ACC112 (cell line): ENCODE measurements around the gene GSTO1.
"Not testable (repeated sequence)": the region's sequence is repeated elsewhere in the genome, so short reads cannot be mapped to it uniquely, and the experiment has no call there.

ENCODE experiments used
- H2AFZ ChIP-seq: fragments of 200-600 bp; sonication (generic); one replicate; pipeline ENCODE4 v1.6.0; 2017; ENCODE audit warnings: antibody characterized with exemption, low read length; ENCODE audit not compliant: unreplicated experiment
- H3K27ac ChIP-seq: fragments of 200-600 bp; sonication (generic); 2 replicates; pipeline ENCODE4 v1.5.1; 2014; ENCODE audit warnings: low read depth, mild to moderate bottlenecking, antibody characterized with exemption, low read length, moderate library complexity
- H3K27me3 ChIP-seq: fragments of 200-600 bp; sonication (generic); 2 replicates; pipeline ENCODE4 v1.6.1; 2014; ENCODE audit warnings: mild to moderate bottlenecking, antibody characterized with exemption, low read length, moderate library complexity, mixed read lengths; ENCODE audit not compliant: insufficient read depth
- H3K36me3 ChIP-seq: fragments of 200-600 bp; sonication (generic); 2 replicates; pipeline ENCODE4 v1.6.1; 2016; ENCODE audit warnings: mild to moderate bottlenecking, antibody characterized with exemption, low read length, moderate library complexity, mixed read lengths; ENCODE audit not compliant: insufficient read depth
- H3K4me1 ChIP-seq: fragments of 200-600 bp; sonication (generic); one replicate; pipeline ENCODE4 v1.6.1; 2016; ENCODE audit warnings: low read length, mixed read lengths; ENCODE audit not compliant: insufficient read depth, unreplicated experiment, control insufficient read depth
- H3K4me3 ChIP-seq: fragments of 200-600 bp; sonication (generic); 2 replicates; pipeline ENCODE4 v1.5.1; 2014; ENCODE audit warnings: mild to moderate bottlenecking, low read depth, low read length
- H3K79me2 ChIP-seq: fragments of 200-600 bp; sonication (generic); one replicate; pipeline ENCODE4 v1.6.0; 2016; ENCODE audit warnings: low read length; ENCODE audit not compliant: control insufficient read depth, unreplicated experiment, insufficient read depth

The GSTO1 gene

DNA sequence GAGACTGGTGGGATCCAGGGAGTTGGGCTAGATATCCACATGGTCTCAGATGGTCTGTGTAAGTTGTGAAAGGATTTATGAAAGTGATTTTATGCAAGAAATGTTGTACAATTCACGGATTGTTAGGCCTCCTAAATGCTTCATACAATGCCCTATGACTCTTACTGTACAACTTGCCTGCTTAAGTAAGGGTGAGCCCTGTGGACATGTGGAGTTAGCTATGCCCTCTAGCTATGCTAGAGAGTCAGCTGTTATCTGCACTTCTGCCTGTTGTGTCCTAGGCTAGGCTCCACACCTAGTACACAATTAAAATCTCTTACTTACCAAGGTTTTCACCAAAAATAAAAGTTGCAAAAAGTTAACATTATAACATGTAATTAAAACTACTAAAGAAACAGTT lies 20.9 kb upstream of the GSTO1 start:
- no peak overlapping the region for H2AFZ ChIP-seq
- H3K27ac ChIP-seq: no peak overlapping the region
- H3K36me3 ChIP-seq: no peaks in the 10 kb centered on the region
- H3K79me2 ChIP-seq: no peaks in the 10 kb centered on the region
- no peak overlapping the region; the same call in 1 of the 2 replicates for H3K4me3 ChIP-seq
- no peaks in the 10 kb centered on the region for H3K4me1 ChIP-seq
- H3K27me3 ChIP-seq: no peaks in the 10 kb centered on the region

DNA sequence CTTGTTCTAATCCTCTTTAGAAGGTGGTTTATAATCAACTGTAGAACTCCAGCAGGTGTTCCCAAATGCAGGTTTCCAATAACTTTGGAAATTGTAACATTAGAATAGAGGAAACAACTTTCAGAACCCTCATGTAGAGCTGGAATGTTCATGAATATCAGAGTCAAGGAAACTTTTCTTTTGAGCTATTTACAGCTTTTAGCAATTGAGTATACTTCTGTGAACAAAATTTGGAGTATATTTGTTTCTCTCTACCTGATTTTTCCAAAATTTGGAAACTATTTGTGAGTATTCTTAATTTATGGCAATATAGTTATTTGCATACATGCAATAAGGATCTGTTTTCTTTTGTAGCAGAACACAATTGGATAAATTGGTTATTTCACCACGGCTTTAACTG lies 19.8 kb upstream of the GSTO1 start:
- Histone ChIP-seq H2AFZ (no peak overlapping the region), H3K4me3 (no peak overlapping the region), H3K4me1 (no peaks in the 10 kb centered on the region), H3K79me2 (no peaks in the 10 kb centered on the region), H3K27me3 (no peaks in the 10 kb centered on the region), H3K27ac (no peak overlapping the region), H3K36me3 (no peaks in the 10 kb centered on the region)

DNA sequence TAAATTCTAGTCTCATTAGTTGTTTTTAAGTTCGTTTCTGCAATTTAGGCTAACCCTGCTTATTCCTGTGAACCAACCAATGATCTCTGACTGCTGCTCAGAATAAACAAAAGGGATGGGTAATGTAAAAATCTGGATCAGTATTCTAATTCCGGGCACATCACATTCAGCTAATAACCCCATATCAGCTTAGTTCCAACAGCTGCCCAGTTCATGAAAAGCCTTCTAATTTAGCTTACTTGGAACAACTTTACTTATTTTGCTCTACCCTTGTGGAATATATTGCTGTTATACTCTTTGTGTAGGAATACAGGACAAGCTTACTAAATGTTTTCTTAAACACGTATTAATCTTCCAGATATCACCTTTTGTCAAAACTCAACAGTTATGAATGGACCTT lies 18.9 kb upstream of the GSTO1 start:
- Histone ChIP-seq H3K27ac (no peak overlapping the region), H3K36me3 (no peaks in the 10 kb centered on the region), H3K79me2 (no peaks in the 10 kb centered on the region), H3K27me3 (no peaks in the 10 kb centered on the region), H3K4me1 (no peaks in the 10 kb centered on the region), H3K4me3 (no peak overlapping the region), H2AFZ (no peak overlapping the region)

DNA sequence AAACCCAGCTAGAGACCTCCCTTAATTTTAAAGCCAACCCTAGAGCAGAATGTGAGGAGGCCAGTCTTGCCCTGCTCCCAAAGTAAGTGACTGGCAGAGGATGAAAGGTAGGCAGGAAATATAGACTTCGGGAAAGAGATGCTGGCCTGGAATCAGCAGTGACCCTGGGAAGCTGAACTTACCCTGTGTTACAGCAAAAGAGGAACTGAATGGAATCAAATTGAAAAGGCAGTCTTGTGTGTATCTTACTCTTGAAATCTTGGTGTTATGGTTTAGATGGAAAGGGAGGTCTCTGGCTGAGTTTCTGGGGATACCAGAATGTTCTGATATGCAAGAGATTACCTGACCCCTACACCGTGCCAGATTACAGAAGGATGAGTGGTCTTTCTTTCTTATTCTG lies 14.6 kb upstream of the GSTO1 start:
- Histone ChIP-seq H2AFZ (no peak overlapping the region), H3K27ac (no peak overlapping the region), H3K79me2 (no peaks in the 10 kb centered on the region), H3K4me1 (no peaks in the 10 kb centered on the region), H3K4me3 (no peak overlapping the region), H3K36me3 (no peaks in the 10 kb centered on the region), H3K27me3 (no peaks in the 10 kb centered on the region)

DNA sequence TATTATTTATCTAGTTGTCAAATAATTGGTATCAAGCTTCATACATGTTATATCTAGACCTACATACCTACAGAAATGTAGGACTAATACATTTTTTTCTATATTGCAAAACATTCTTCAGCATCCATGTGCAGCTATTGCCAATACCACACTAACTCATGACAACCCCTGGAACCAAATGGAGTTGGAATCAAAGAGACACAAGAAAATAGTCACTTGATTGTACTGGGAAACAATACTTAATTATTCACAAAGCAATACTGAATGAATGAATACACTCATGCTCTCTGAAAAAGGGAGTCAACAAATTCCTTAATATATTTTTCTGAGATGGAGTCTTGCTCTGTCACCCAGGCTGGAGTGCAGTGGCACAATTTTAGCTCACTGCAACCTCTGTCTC lies 12.1 kb upstream of the GSTO1 start:
- Histone ChIP-seq H3K27ac (no peak overlapping the region), H3K4me3 (no peak overlapping the region), H2AFZ (no peak overlapping the region), H3K79me2 (no peaks in the 10 kb centered on the region), H3K36me3 (no peaks in the 10 kb centered on the region), H3K4me1 (no peaks in the 10 kb centered on the region), H3K27me3 (no peaks in the 10 kb centered on the region)

GRCh38 chr10:104243009-104243408 lies 11.7 kb upstream of the GSTO1 start:
- not testable (repeated sequence) for H2AFZ ChIP-seq, H3K4me3 ChIP-seq, H3K79me2 ChIP-seq, H3K27me3 ChIP-seq, H3K4me1 ChIP-seq, H3K36me3 ChIP-seq, H3K27ac ChIP-seq

DNA sequence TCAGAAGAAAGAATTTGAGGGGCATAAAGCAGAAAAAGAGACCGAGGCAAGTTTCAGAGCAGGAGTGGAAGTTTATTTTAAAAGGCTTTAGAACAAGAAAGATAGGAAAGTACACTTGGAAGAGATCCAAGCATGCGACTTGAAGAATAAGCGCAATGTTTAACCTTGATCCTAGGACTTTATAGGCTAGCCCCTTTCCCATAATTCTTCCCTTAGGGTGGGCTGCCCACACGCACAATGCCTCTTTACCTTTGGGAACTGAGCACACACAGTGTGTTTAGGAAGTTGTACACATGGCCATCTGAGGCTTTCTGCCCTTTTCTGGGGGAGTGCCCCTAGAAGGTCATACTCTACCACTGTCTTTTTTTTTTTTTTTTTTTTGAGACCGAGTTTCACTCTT lies 11.2 kb upstream of the GSTO1 start:
- Histone ChIP-seq H3K79me2 (no peaks in the 10 kb centered on the region), H3K4me1 (no peaks in the 10 kb centered on the region), H3K27ac (no peak overlapping the region), H3K4me3 (no peak overlapping the region), H3K27me3 (no peaks in the 10 kb centered on the region), H2AFZ (no peak overlapping the region), H3K36me3 (no peaks in the 10 kb centered on the region)

GRCh38 chr10:104245066-104245632 lies 9.5 kb upstream of the GSTO1 start:
- Histone ChIP-seq H3K79me2 (no peaks in the 10 kb centered on the region), H3K27me3 (no peaks in the 10 kb centered on the region), H3K27ac (no peak overlapping the region), H3K4me1 (no peaks in the 10 kb centered on the region), H2AFZ (no peak overlapping the region), H3K4me3 (no peak overlapping the region), H3K36me3 (no peaks in the 10 kb centered on the region)

GRCh38 chr10:104246976-104247375 lies 7.7 kb upstream of the GSTO1 start:
- no peaks in the 10 kb centered on the region for H3K79me2 ChIP-seq
- no peak overlapping the region for H2AFZ ChIP-seq

DNA sequence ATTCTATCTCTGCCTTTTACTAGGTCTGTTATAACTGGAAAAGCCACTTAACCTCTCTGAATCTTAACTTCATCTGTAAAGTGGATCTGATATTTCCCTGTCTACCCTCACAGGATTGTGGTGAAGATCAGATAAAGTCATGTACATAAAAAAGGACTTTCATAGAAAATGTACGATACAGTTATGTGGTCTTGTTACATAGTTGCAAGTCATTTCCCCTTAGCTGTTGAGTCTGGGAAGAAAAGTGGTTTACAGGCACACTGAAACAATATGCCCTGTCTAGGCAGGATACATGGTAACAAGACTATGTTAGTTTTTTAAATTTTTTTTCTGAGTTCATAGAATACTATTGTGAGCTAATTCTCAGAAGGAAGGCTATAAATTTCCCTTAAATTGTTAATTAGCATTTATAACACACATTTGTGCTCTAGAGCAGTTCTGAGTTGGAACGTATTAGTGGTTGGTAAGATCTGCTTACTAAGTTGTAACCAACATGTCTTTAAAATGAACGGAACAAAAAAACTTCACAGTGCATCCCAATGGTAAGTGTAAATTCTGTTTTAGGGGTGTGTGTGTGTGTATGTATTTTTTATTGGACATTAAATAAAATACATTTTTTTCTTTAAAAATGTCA lies 7.1 kb upstream of the GSTO1 start:
- Histone ChIP-seq H3K79me2 (no peaks in the 10 kb centered on the region), H3K4me3 (no peak overlapping the region), H3K36me3 (no peaks in the 10 kb centered on the region), H2AFZ (no peak overlapping the region), H3K27ac (peak overlapping the region; percentile 24; the same call in 1 of the 2 replicates), H3K27me3 (no peaks in the 10 kb centered on the region), H3K4me1 (no peaks in the 10 kb centered on the region)

More at GRCh38 chr10:104246976-104247375, 7.7 kb upstream of the GSTO1 start:
- Histone ChIP-seq H3K4me1 (no peaks in the 10 kb centered on the region), H3K27ac (peak overlapping the region; percentile 24; the same call in 1 of the 2 replicates), H3K27me3 (no peaks in the 10 kb centered on the region), H3K36me3 (no peaks in the 10 kb centered on the region), H3K4me3 (no peak overlapping the region)

GRCh38 chr10:104248931-104249330 lies 5.8 kb upstream of the GSTO1 start:
- not testable (repeated sequence) for H2AFZ ChIP-seq, H3K36me3 ChIP-seq, H3K27ac ChIP-seq, H3K79me2 ChIP-seq, H3K4me3 ChIP-seq, H3K27me3 ChIP-seq, H3K4me1 ChIP-seq
